ENCODE results near the gene GTF2H1.

Gene GTF2H1

DNA sequence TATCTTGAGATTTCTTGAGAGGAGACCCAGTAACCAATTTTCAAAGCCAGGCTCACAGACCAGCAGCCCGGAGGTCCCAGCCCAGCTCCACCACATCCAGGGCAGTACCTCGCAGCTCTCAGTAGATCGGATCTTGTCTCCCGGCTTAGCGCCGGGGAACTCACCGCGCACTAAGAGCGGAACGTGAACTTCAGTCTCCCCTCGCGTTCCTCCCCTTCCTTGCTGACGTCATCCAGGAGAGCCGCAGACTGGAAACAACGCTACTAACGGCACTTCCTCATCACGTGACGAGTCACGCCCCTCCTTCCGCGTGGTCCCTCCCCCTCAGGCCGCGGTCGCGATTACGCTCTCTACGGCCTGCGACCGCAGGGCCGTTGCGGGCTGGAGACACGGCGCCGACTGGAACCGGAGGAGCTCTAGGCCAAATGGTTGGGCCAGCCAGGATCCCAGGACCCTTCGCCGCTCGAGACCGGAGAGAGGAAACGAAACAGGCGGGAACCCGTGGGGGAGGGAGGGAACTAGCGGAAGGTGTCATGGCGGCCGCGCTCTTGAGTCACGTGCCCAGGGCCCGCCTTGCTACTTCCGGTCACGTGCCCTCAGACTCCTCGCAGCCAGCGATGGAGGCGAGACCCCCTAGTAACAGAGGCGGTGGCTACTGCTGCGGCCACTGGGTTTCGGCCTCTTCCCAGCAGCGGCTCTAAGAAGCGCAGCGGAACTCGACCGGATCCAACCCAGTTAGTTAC is at the start of gene GTF2H1, which contains the start of gene HPS5:
Gene GTF2H1, plus strand, starts transcription at position 599 of the 743 bp plus-strand sequence. CDS start 10,508 bp downstream, outside the sequence.
Gene HPS5, minus strand, starts transcription at position 172 of the 743 bp plus-strand sequence. CDS start 4,282 bp downstream, outside the sequence.
- DNase-seq (ENCODE audit: low spot score) = peak; percentile 99

DNA sequence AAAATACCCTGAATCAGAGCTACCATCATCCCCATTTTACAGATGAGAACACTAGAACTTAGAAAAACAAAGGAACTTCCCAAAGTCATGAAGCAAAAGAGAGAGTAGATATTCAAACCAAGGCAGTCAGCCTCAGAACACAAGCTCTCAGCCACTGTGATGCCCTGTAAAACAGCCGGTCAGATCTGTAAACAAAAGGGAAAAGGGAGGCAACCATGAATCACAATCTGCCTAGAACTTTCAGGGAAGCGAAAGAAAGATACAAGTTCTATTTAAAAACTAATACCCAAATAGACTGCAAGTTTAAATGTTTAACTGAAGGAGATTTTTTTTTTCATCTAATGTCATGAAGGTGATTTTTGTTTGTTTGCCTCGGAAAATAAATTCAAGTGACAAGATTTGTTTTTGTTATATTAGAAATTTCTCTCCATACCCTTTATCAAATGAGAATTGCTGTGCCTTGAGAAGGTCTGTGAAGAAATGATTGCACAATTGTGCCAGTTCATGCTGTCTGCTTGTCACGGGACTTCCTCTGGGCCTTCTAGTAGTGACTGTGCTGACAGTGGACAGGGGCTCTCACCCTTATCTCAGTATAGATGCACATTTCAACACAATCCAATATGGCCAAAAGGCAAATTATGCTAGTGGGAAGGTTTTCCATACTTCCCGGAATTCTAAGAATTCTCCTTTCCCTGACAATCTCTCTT is 44.6 kb upstream of the GTF2H1 start:
- no peak for DNase-seq (ENCODE audit: low spot score)

DNA sequence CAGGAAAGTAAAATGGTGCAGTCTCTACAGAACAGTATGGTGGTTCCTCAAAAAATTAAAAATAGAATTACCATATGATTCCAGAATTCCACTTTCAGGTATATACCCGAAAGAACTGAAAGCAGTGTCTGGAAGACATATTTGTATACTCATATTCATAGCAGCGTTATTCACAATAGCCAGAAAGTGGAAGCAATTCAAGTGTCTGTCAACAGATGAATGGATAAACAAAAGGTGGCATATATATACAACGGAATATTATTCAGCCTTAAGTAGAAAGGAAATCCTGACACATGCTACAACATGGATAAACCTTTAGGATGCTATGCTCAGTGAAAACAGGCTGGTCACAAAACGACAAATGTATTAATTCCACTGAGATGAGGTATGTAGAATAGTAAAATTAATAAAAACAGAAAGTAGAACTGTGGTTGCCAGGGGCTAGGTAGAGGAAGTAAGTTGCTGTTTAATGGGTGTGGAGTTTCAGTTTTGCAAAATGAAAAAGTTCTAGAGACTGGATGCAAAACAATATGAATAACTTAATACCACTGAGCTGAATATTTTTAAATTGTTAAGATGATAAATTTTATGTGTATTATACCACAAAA is 41.8 kb upstream of the GTF2H1 start:
- DNase-seq (ENCODE audit: low spot score) = no peak

DNA sequence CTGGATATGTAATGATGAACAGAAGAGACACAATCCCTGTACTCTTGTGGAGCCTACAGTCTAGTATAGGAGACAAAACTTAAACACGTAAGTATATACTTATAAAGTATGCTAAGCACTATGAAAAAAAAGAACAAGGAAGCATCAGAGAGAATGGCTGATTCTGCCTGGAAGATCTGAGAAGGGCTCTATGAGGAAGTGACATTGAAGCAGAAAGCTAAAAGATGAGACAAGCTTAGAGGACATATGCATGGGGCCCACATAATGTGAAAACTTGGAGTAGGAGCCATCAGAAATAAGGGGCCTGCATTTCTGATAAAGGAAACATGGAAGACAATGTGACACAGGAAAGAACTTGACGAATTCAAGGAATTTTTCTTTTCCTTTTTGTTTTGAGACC is 39.7 kb upstream of the GTF2H1 start:
- no peak for DNase-seq (ENCODE audit: low spot score)

DNA sequence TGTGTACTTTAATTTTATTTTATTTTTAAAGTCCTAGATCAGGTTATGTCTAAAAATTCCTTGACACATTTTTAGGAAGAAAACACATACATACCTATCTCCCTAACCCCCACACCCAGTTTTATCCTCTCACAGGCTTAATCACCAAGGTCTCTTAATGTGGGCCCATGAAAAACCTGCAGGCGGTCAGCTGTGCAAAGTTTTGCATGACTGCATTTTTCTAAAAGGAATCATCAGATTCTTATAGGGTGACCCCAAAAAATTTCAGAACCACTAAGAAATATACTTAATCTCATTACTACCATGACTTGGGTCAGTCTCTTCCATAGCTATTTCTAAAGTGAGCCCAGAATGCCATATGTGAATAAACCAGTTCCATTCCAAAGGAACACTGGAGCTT is 36.5 kb upstream of the GTF2H1 start:
- DNase-seq (ENCODE audit: low spot score) = no peak

DNA sequence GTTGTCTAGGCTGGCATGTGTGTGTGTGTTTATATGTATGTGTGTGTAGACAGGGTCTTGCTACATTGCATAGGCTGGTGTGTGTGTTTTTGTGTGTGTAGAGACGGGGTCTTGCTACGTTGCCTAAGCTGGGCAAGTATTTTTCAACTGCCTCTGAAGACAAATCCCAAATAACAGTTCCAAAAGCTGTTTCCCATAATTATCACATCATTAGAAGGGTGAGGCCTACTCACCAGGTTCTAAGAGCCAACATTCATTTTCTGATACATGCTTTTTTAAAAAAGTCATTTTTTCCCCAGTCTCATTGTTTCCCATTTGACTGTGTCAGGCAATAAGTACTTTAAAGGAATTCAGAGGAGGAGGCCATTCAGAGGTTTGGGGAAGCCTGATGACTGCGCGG is 33.5 kb upstream of the GTF2H1 start:
- no peak for DNase-seq (ENCODE audit: low spot score)

DNA sequence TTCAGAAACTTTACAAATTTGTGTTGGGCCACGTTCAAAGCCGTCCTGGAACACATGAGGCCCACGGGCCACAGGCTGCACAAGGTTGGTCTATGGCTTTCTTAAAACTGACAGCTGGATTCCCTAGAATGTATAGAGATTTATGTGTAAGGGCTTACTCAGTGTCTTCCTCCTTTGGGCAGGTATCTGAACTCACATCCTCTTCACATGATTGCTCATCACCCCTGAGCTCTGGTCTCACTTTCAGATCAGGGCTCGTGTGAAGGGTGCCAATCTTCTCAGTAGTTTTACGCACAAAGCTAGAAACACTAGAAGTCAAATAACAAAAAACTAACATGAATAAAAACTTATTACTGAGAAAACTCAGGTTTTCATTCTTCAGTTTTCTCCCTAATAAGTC is 27.5 kb upstream of the GTF2H1 start:
- DNase-seq (ENCODE audit: low spot score) = no peak

DNA sequence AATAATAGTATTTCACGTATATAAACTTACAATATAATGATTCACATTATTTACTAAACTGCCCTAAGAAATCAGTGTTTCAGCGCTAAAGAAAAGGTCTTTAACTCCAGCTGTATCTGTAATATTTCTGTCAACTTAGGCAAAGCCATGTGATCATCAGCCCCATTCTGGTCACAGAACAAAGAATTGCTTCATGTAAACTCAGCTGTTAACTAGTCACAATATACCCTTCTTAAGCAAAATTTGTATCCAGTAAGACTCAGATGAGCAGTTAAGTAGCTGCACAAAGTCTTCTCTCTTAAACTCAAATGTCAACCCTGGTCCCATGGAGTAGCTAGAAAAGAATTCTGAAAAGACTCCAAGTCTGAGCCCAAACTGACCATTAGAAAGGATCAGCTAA is 27.1 kb upstream of the GTF2H1 start:
- no peak for DNase-seq (ENCODE audit: low spot score)

DNA sequence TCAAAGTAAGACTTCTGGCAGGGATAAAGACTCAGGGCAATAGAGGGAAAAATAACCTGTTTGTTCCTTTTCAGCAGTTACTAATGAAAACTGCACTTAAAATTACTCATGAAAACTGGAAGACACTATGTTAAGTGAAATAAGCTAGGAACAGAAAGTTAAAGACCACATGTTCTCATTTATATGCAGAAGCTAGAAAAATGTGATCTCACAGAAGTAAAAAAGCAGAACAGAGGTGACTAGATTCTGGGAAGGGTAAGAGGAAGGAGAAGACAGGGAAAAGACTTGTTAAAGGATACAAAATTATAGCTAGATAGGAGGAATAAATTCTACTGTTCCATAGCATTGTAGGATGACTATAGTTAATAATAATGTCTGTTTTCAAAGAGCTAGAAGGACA is 22.6 kb upstream of the GTF2H1 start:
- no peak for DNase-seq (ENCODE audit: low spot score)

DNA sequence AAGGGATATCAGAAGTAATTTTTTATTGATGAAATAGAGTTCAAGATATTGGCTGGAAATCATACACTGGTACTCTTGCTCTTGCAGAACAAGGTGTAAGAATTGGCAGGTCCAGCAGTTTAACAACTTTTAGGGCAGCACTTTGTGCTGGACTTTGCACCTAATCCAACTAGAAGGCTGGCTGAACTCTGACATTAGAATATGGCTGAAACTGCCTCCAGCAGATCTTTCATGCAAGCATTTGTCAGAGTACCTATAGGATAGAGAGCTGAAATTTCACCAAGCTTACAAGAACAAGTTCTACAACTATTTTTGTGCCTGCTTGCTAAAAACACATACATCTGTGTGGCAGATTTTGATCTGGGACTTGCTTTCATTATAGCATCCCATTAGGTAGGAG is 17.6 kb upstream of the GTF2H1 start:
- DNase-seq (ENCODE audit: low spot score) = no peak

DNA sequence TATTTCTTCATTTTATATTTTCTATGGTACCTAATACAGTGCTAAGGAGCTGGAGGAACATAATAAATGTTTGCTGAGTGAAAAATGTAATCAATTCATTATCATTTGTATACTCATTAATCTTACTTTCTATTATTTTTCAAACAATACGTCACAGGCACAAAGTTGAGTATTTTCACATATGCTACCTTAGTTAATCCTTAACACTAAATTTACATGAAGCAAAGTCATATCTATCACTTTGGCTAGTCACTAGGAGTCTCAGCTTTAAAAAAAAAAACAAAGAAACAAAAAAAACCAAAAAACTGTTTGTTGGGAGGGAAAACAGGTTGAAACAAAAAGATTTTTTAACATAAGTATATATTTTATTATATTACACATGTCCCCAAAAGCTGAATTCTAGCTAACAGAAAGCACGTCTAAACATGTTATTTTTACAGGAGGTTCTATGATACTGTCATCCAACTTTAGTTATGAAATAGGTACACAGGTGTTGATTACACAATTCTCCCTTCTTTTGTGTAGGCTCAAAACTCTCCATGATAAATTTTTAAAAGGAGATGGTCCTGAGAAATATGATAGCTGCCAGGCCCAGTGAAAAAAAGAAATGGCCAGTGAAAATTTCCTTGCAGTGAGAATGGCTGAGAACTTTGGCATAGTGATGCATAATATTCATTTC is 14.8 kb upstream of the GTF2H1 start:
- DNase-seq (ENCODE audit: low spot score) = no peak

DNA sequence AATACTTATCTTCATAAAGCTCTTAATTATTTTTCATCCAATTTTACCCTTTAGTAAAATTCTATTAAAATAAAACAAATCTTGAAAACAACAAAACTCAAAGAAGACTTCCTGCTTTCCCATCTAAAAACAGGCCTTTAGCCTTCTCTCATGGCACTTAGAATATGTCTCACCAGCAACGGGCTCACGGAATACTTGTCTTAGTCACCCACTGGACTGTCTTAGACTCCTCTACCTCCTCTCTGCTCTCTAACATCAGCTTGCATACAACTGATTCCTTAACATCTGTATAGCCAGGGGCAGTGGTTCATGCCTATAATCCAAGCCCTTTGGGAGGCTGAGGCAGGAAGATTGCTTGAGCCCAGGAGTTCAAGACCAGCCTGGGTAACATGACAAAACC is 14.1 kb upstream of the GTF2H1 start:
- no peak for DNase-seq (ENCODE audit: low spot score)

DNA sequence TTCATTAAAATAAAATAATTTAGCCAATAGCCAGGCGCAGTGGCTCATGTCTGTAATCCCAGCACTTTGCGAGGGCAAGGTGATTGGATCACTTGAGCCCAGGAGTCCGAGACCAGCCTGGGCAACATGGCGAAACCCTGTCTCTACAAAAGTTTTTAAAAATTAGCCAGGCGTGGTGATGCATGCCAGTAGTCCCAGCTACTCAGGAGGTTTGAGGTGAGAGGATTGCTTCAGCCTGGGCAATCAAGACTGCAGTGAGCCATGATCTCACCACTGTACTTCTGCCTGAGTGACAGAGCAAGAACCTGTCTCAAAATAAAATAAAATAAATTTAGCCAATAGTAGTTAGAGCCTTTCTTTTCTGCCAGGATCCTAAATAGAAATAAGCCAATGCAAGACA is 12.7 kb upstream of the GTF2H1 start:
- DNase-seq (ENCODE audit: low spot score) = no peak

DNA sequence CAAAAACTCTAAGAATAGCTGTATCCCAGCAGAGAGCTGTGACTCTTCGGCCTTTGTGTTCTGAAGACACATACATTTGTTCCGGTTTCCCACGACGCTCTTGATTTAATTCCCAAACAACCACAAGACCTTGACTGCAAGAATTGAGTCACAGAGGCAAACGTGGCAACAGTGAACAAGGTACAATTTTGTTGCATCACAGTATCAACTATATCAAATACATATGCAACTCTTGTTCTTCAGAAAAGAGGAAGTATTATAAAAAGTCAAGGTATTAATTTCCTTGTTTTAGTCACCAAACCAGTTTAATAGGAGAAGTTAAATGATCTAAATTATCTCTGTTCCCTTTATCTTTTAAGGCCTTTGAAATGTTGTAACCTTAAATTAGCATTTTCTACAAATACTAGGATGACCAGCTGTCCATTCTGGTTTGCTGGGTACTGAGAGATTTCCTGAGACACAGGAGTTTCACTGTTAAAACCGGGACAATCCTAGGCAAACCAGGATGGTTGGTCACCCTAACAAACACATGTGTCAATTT is 11.5 kb upstream of the GTF2H1 start:
- no peak for DNase-seq (ENCODE audit: low spot score)

DNA sequence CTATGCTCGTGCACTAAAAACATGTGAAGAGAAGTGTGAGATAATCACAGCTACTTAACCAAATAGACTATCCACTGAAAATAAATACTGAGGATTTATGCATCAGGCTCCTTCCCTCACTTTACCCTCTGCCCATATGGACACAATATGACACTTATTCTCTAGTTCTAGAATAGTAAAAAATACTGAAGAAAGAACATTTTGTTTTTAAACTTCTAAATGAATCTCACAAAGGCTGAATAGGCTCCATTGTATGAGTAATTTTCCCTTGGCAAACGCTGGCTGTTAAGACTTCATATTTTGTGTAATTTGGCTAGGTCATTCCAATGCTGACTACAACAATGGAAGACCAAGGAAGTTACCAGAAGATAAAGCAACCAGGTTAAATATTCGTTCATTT is 10.4 kb upstream of the GTF2H1 start:
- DNase-seq (ENCODE audit: low spot score) = peak; percentile 43

DNA sequence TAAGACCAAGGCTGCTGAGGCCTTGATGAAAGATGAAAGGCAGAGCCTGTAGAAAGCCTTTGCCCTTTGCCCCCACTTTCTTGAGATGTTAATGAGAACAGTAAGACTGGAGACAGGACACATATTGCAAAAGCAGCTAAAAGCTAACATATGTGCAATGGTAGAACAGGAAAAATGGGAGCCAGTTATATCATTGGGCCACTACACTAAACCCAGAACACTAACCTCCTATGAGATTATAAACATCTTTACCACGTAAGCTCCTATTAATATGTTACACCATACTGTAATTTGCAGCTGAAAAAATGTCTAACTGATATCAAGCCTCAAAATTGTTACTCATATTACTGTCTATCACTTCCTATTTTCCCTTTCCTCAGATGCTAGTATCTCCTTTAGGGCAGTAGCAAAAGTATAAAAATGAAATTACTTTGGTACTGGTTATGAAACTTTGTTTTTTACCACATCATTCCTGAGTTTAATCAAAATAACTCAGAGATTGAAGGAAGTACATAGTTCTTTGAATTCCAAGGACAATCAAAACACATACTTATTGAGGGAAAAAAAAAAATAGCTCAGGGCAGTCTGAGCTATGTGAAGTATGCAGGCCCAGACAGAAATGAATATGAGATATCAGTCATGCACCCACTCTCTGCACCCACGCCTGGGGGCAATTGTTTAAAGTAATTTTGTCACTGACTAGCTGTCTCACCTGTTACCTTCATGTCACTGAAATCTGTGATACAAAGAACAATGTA is 9.5 kb upstream of the GTF2H1 start:
- peak; percentile 48 for DNase-seq (ENCODE audit: low spot score)

DNA sequence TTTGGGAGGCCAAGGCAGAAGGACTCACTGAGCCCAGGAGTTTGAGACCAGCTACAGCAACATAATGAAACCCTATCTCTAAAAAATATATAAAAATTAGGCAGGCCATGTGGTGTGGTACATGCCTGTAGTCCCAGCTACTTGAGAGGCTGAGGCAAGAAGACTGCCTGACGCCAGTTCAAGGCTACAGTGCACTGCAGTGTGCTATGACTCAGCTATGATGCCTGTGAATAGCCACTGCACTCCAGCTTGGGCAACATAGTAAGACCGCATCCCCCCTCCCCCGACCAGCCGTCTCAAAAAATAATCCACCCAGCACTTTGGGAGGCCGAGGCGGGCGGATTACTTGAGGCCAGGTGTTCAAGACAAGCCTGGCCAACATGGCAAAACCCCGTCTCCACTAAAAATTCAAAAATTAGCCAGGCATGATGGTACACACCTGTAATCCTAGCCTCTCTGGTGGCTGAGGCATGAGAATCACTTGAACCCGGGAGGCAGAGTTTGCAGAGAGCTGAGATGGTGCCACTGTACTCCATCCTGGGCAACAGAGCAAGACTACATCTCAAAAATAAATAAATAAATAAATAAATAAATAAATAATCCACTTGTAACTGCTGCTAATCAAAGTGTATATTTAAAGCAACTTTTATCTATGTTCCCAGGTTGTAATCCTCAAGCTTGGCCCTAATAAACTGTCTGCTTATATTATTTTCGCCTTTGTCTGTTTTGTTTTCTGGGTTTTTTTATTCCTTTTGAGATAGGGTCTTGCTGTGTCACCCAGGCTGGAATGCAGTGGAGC is 8.2 kb upstream of the GTF2H1 start:
- no peak for DNase-seq (ENCODE audit: low spot score)

DNA sequence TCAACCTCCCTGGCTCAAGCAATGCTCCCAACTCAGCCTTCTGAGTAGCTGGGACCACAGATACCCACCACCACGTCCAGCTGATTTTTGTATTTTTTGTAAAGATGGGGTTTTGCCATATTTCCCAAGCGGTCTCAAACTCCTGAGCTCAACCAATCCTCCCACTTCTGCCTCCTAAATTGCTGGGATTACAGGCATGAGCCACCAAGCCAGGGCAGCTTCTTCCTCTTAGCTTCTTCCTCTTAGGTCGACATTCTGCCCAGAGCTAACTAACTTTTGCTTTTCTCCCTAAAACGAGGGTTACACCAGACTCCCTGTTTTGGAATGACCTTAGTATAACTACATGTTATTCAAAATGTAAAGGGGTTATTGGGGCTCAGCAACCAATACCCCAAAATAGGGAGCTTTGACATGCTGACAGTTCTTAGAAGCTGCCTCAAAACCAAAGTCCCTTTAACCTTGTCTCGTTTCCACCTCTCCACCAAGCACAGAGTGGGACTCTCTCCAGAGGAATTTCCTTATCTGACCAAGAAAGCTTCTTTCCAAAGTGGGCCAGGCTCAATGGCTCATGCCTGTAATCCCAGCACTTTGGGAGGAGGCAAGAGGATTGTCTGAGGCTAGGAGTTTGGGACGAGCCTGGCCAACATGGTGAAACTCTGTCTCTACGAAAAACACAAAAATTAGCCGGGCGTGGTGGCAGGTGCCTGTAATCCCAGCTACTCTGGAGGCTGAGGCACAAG is 7.4 kb upstream of the GTF2H1 start:
- DNase-seq (ENCODE audit: low spot score) = no peak

DNA sequence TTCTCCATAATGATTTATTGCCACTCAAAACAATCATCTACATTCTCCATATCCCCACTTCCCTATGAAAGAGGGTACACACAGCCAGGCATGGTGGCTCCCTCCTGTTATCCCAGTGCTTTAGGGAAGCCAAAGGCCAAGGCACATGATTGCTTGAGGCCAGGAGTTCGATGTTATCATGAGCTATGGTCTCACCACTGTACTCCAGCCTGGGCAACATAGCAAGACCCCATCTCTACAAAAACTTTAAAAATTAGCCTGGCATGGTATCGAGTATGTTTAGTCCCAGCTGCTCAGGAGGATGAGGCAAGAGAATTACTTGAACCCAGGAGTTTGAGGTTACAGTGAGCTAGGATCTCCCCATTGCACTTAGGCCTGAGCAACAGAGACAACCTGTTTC is 6.5 kb upstream of the GTF2H1 start:
- no peak for DNase-seq (ENCODE audit: low spot score)

DNA sequence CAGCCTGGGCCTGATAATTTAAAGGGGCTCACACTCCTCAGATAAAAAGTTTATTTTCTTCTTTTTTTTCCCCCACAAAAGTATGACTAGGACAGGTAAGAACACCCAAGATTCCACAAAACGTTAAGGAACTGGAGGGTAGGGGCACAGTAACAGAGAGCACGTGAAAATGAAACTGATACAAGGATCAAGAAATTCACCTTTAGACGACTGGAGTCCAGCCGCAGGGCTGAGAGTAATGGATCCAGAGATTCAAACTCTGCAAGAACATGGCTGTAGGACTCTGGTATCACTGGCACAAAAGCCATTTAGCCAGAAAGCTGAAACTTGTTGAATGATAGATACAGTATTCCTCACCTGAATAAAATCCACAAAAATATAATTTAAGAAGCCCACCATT is 4.8 kb upstream of the GTF2H1 start:
- no peak for DNase-seq (ENCODE audit: low spot score)

Measured in AG08395 (cell line).